PC-3 (cell line): ENCODE measurements around the gene CNTNAP2. TPM values are rescaled to one million over a fixed set of nuclear protein-coding genes. Genes with fewer than 3 reads are reported as not detected.

Experiments used
- ATAC-seq: fragments of 200-7000 bp; cut with Tn5 transposase; 2 replicates; pipeline ENCODE4 v1.9.1; 2020; ENCODE audit warnings: mild to moderate bottlenecking, moderate library complexity
- BruUV-seq: library from RNA; stranded (reverse); fragments of 400-500 nt; replicated peaks from 2 replicates; lab custom pipeline; 2021; lab: Mats Ljungman, UMichigan
- CTCF ChIA-PET: fragments of 300-600 bp; sonication (Branson Sonifier 250); formaldehyde crosslinking; loops from one replicate; lab custom pipeline; 2022; ENCODE audit warnings: antibody characterized with exemption; lab: Charles Lee
- POLR2A ChIA-PET: fragments of 300-600 bp; sonication (Branson Sonifier 250); formaldehyde crosslinking; loops from one replicate; lab custom pipeline; 2022; ENCODE audit warnings: antibody characterized with exemption; ENCODE audit not compliant: unreplicated experiment; lab: Charles Lee
- DNase-seq: peaks from one replicate; pipeline ENCODE4 v3.0.0-alpha.2; 2015
- H2AFZ ChIP-seq: fragments of 300-600 bp; sonication (generic); 2 replicates; pipeline ENCODE4 v1.6.0; 2016; ENCODE audit warnings: antibody characterized with exemption, low read length
- H3F3A ChIP-seq: fragments of 300-600 bp; sonication (generic); one replicate; pipeline ENCODE4 v1.6.0; 2017; ENCODE audit warnings: antibody characterized with exemption, low read length, control low read depth, mild to moderate bottlenecking; ENCODE audit not compliant: unreplicated experiment
- H3K27ac ChIP-seq: fragments of 300-600 bp; sonication (generic); 2 replicates; pipeline ENCODE4 v1.5.1; 2016; ENCODE audit warnings: mild to moderate bottlenecking, low read length
- H3K27me3 ChIP-seq: fragments of 300-600 bp; sonication (generic); 2 replicates; pipeline ENCODE4 v1.6.1; 2016; ENCODE audit warnings: low read length, mixed read lengths
- H3K36me3 ChIP-seq: fragments of 300-600 bp; sonication (generic); 2 replicates; pipeline ENCODE4 v1.6.1; 2016; ENCODE audit warnings: low read depth, mixed run types, low read length, mixed read lengths
- H3K4me1 ChIP-seq: fragments of 300-600 bp; sonication (generic); 2 replicates; pipeline ENCODE4 v1.5.1; 2016; ENCODE audit warnings: low read length; ENCODE audit not compliant: insufficient read depth
- H3K4me2 ChIP-seq: fragments of 300-600 bp; sonication (generic); 2 replicates; pipeline ENCODE4 v1.6.0; 2016; ENCODE audit warnings: low read length
- H3K4me3 ChIP-seq: fragments of 300-600 bp; sonication (generic); 2 replicates; pipeline ENCODE4 v1.5.1; 2016; ENCODE audit warnings: mild to moderate bottlenecking, low read length, mixed read lengths
- H3K79me2 ChIP-seq: fragments of 300-600 bp; sonication (generic); 2 replicates; pipeline ENCODE4 v1.6.1; 2017; ENCODE audit warnings: low read length, mixed read lengths
- H3K9ac ChIP-seq: fragments of 300-600 bp; sonication (generic); 2 replicates; pipeline ENCODE4 v1.6.0; 2016; ENCODE audit warnings: mild to moderate bottlenecking, low read length
- H3K9me2 ChIP-seq: fragments of 300-600 bp; sonication (generic); replicated peaks from 2 replicates; pipeline ENCODE4 v1.6.1; 2016; ENCODE audit warnings: mixed run types, low read length, mixed read lengths
- H3K9me3 ChIP-seq: fragments of 300-600 bp; sonication (generic); 2 replicates; pipeline ENCODE4 v1.6.1; 2016; ENCODE audit warnings: low read length, mixed read lengths
- H4K20me1 ChIP-seq: fragments of 300-600 bp; sonication (generic); 2 replicates; pipeline ENCODE4 v1.6.1; 2016; ENCODE audit warnings: low read length, mixed read lengths
- CTCF ChIP-seq: fragments of 300-600 bp; sonication (generic); conservative IDR thresholded peaks from 2 replicates; pipeline ENCODE4 v1.5.1; 2017; ENCODE audit warnings: antibody characterized with exemption, low read depth, mild to moderate bottlenecking, low read length
- EZH2 ChIP-seq: fragments of 300-600 bp; sonication (generic); IDR thresholded peaks from one replicate; pipeline ENCODE4 v1.6.1; 2017; ENCODE audit warnings: antibody characterized with exemption, mild to moderate bottlenecking, low read length; ENCODE audit not compliant: unreplicated experiment
- EZH2phosphoT487 ChIP-seq: fragments of 300-600 bp; sonication (generic); IDR thresholded peaks from 2 replicates; pipeline ENCODE4 v1.6.1; 2018; ENCODE audit warnings: mild to moderate bottlenecking, antibody characterized with exemption, low read length, borderline replicate concordance
- intact Hi-C: fragments of 100-400 bp; cut with micrococcal nuclease; formaldehyde crosslinking; loops from 2 replicates; pipeline ENCODE4 v1.9.0; 2023
- total RNA-seq: library from RNA; depleted of rRNA; stranded (reverse); fragments of >200 nt; gene quantifications from 2 replicates; pipeline ENCODE4 v1.2.3, GENCODE V29; 2014

Gene CNTNAP2
- total RNA-seq, 1 experiment from 2014 or later = 1.5 TPM

GRCh38 chr7:148118371-148118770 is 2001.8 kb downstream of the CNTNAP2 start:
- H4K20me1 ChIP-seq = no peaks in the 10 kb centered on the region
- H3K9ac ChIP-seq = no peak overlapping the region
- ChIA-PET CTCF (no interaction called here), POLR2A (no interaction called here)
- ATAC-seq = no peak
- no peaks in the 10 kb centered on the region for H3K9me2 ChIP-seq
- no peaks in the 10 kb centered on the region for H3K79me2 ChIP-seq
- TF ChIP-seq EZH2 (no peak), EZH2phosphoT487 (no peak), CTCF (no peak)
- peaks cover 7% of the 10 kb centered on the region; the same call in 1 of the 2 replicates for H3K27me3 ChIP-seq
- no peaks in the 10 kb centered on the region for H3K9me3 ChIP-seq
- no peak overlapping the region for H3K4me2 ChIP-seq
- intact Hi-C loops = no loop called here
- H3F3A ChIP-seq = no peaks in the 10 kb centered on the region
- H2AFZ ChIP-seq = no peak overlapping the region
- no TSS peak for BruUV-seq
- DNase-seq = no peak
- H3K36me3 ChIP-seq = no peaks in the 10 kb centered on the region
- no peak overlapping the region for H3K4me3 ChIP-seq
- no peak overlapping the region for H3K27ac ChIP-seq
- no peaks in the 10 kb centered on the region for H3K4me1 ChIP-seq

GRCh38 chr7:148121401-148121800 is 2004.8 kb downstream of the CNTNAP2 start:
- Histone ChIP-seq H3K27me3 (no peaks in the 10 kb centered on the region), H3K4me2 (no peak overlapping the region), H3K79me2 (no peaks in the 10 kb centered on the region), H3K9me3 (no peaks in the 10 kb centered on the region), H4K20me1 (no peaks in the 10 kb centered on the region), H3F3A (no peaks in the 10 kb centered on the region), H3K36me3 (no peaks in the 10 kb centered on the region), H3K4me1 (no peaks in the 10 kb centered on the region), H2AFZ (no peak overlapping the region), H3K27ac (no peak overlapping the region), H3K4me3 (no peak overlapping the region), H3K9ac (no peak overlapping the region), H3K9me2 (no peaks in the 10 kb centered on the region)
- intact Hi-C loops = no loop called here
- TF ChIP-seq CTCF (no peak), EZH2 (no peak), EZH2phosphoT487 (no peak)
- ATAC-seq = no peak
- POLR2A ChIA-PET = interaction anchor here (0.7 kb wide), 1 partner anchor 86 kb away, joined by 3 read pairs; no protein-coding TSS in a partner anchor
- BruUV-seq = no TSS peak
- DNase-seq = no peak
- CTCF ChIA-PET = no interaction called here

GRCh38 chr7:148121847-148122246 is 2005.2 kb downstream of the CNTNAP2 start:
- DNase-seq = no peak
- H4K20me1 ChIP-seq = no peaks in the 10 kb centered on the region
- no TSS peak for BruUV-seq
- no peak overlapping the region for H3K9ac ChIP-seq
- ChIA-PET POLR2A (interaction anchor here (0.7 kb wide), 1 partner anchor 87 kb away, joined by 3 read pairs; no protein-coding TSS in a partner anchor), CTCF (no interaction called here)
- no peak overlapping the region for H3K27ac ChIP-seq
- no peak overlapping the region for H3K4me2 ChIP-seq
- no peaks in the 10 kb centered on the region for H3K27me3 ChIP-seq
- no peaks in the 10 kb centered on the region for H3K4me1 ChIP-seq
- intact Hi-C loops = no loop called here
- H3F3A ChIP-seq = no peaks in the 10 kb centered on the region
- H3K4me3 ChIP-seq = no peak overlapping the region
- H2AFZ ChIP-seq = no peak overlapping the region
- no peaks in the 10 kb centered on the region for H3K36me3 ChIP-seq
- TF ChIP-seq CTCF (no peak), EZH2 (no peak), EZH2phosphoT487 (no peak)
- ATAC-seq = no peak
- H3K9me3 ChIP-seq = no peaks in the 10 kb centered on the region
- H3K9me2 ChIP-seq = no peaks in the 10 kb centered on the region
- no peaks in the 10 kb centered on the region for H3K79me2 ChIP-seq
